GM12878 (cell line): ENCODE results near the gene SPATA32. TPM values are rescaled to one million over a fixed set of nuclear protein-coding genes. Genes with fewer than 3 reads are reported as not detected.

ENCODE experiments used
- ATAC-seq: fragments of 200-7000 bp; cut with Tn5 transposase; 3 replicates; pipeline ENCODE4 v1.9.1; 2020; ENCODE audit warnings: mild to moderate bottlenecking, moderate library complexity
- BruUV-seq: library from RNA; stranded (reverse); fragments of 400-500 nt; replicated peaks from 2 replicates; lab custom pipeline; 2021; lab: Mats Ljungman, UMichigan
- CTCF ChIA-PET: fragments of 300-600 bp; sonication (Branson Sonifier 250); formaldehyde crosslinking; extraction: SDS; loops from one replicate; lab custom pipeline; 2021; ENCODE audit warnings: inconsistent platforms; lab: Yijun Ruan, JAX
- POLR2A ChIA-PET: fragments of 350-600 bp; formaldehyde crosslinking; extraction: SDS; loops from one replicate; lab custom pipeline; 2021; ENCODE audit warnings: inconsistent platforms; lab: Charles Lee
- RAD21 ChIA-PET: fragments of 300-600 bp; sonication (Branson Sonifier 250); formaldehyde crosslinking; loops from one replicate; lab custom pipeline; 2023; ENCODE audit warnings: antibody characterized with exemption; ENCODE audit not compliant: unreplicated experiment; lab: Charles Lee
- SMC1A ChIA-PET: fragments of 300-600 bp; sonication (Branson Sonifier 250); formaldehyde crosslinking; loops from one replicate; lab custom pipeline; 2023; ENCODE audit not compliant: unreplicated experiment, uncharacterized antibody; lab: Charles Lee
- DNase-seq: peaks from one replicate; pipeline ENCODE4 v3.0.0-alpha.2; 2011; ENCODE audit warnings: low read depth, low spot score
- FAIRE-seq: peaks from 3 replicates; lab custom pipeline; 2011; peaks lifted over from hg19 to GRCh38; lab: Jason Lieb, UNC
- H2AFZ ChIP-seq: 2 replicates; pipeline ENCODE4 v1.6.0; 2011; ENCODE audit warnings: low read depth, low read length, control low read depth; ENCODE audit not compliant: control insufficient read depth
- H3K27ac ChIP-seq: 2 replicates; pipeline ENCODE4 v1.5.1; 2011; ENCODE audit warnings: control low read depth; ENCODE audit not compliant: control insufficient read depth, insufficient read depth
- H3K27me3 ChIP-seq, 2 experiments: replicated peaks in 1 of 2; 2 replicates each; pipeline versions ENCODE4 v1.6.0 to v1.6.1; 2011; ENCODE audit warnings: low read length in 1 of 2; ENCODE audit not compliant: control insufficient read depth in 2 of 2, insufficient read depth in 2 of 2
- H3K36me3 ChIP-seq, 2 experiments: 2 replicates each; pipeline ENCODE4 v1.5.1; 2011; ENCODE audit warnings: low read length in 1 of 2; ENCODE audit not compliant: control insufficient read depth in 2 of 2, insufficient read depth in 2 of 2
- H3K4me1 ChIP-seq: 2 replicates; pipeline ENCODE4 v1.6.1; 2011; ENCODE audit warnings: mild to moderate bottlenecking, low read length, moderate library complexity, mixed read lengths; ENCODE audit not compliant: control insufficient read depth, insufficient read depth
- H3K4me2 ChIP-seq: 2 replicates; pipeline ENCODE4 v1.6.0; 2011; ENCODE audit warnings: control low read depth; ENCODE audit not compliant: control insufficient read depth, insufficient read depth
- H3K4me3 ChIP-seq: fragments of 200-600 bp; sonication (generic); 2 replicates; pipeline ENCODE4 v1.5.1; 2016
- H3K79me2 ChIP-seq: 2 replicates; pipeline ENCODE4 v1.6.0; 2011; ENCODE audit warnings: low read length; ENCODE audit not compliant: control insufficient read depth, insufficient read depth
- H3K9ac ChIP-seq: 2 replicates; pipeline ENCODE4 v1.8.0; 2011; ENCODE audit warnings: low read length, control low read depth, mixed read lengths; ENCODE audit not compliant: control insufficient read depth, insufficient read depth
- H3K9me3 ChIP-seq: replicated peaks from 3 replicates; pipeline ENCODE4 v1.5.1; 2011; ENCODE audit warnings: mild to moderate bottlenecking, low read length; ENCODE audit not compliant: control insufficient read depth, insufficient read depth
- H4K20me1 ChIP-seq: 2 replicates; pipeline ENCODE4 v1.6.0; 2011; ENCODE audit not compliant: control insufficient read depth, insufficient read depth
- ATF3 ChIP-seq: IDR thresholded peaks from 2 replicates; pipeline ENCODE4 v1.6.1; 2011; ENCODE audit warnings: low read depth, mild to moderate bottlenecking, low read length, moderate library complexity, borderline replicate concordance; ENCODE audit errors: extremely low read depth
- CEBPZ ChIP-seq: fragments of 150-350 bp; IDR thresholded peaks from 2 replicates; pipeline ENCODE4 v1.6.1; 2016; ENCODE audit warnings: low read depth, low read length
- E2F4 ChIP-seq: IDR thresholded peaks from 2 replicates; pipeline ENCODE4 v1.6.1; 2012; ENCODE audit warnings: low read depth, low read length, improper control_type of control experiment
- ESRRA ChIP-seq: IDR thresholded peaks from 2 replicates; pipeline ENCODE4 v1.6.1; 2012; ENCODE audit warnings: mild to moderate bottlenecking, low read length, improper control_type of control experiment
- IRF4 ChIP-seq: IDR thresholded peaks from 2 replicates; pipeline ENCODE4 v1.6.1; 2011; ENCODE audit warnings: low read depth, low read length
- KDM1A ChIP-seq: fragments of 200-600 bp; sonication (generic); IDR thresholded peaks from 2 replicates; pipeline ENCODE4 v1.6.1; 2016; ENCODE audit warnings: borderline replicate concordance
- MAX ChIP-seq: IDR thresholded peaks from 2 replicates; pipeline ENCODE4 v1.6.1; 2012; ENCODE audit warnings: low read depth, low read length, improper control_type of control experiment
- NFYB ChIP-seq: IDR thresholded peaks from 2 replicates; pipeline ENCODE4 v1.6.1; 2011; ENCODE audit warnings: low read depth, mild to moderate bottlenecking, low read length, improper control_type of control experiment, moderate library complexity; ENCODE audit not compliant: insufficient read depth
- NR2C1 ChIP-seq: fragments of 450-650 bp; IDR thresholded peaks from 2 replicates; pipeline ENCODE4 v1.6.1; 2017; ENCODE audit warnings: antibody characterized with exemption, mild to moderate bottlenecking, moderate library complexity
- NR2F1 ChIP-seq: fragments of 450-650 bp; conservative IDR thresholded peaks from 2 replicates; pipeline ENCODE4 v1.6.1; 2017; ENCODE audit warnings: mild to moderate bottlenecking
- POLR2AphosphoS2 ChIP-seq: IDR thresholded peaks from 2 replicates; pipeline ENCODE4 v1.6.1; 2011; ENCODE audit warnings: low read depth, mild to moderate bottlenecking, low read length, improper control_type of control experiment, moderate library complexity
- POU2F2 ChIP-seq: IDR thresholded peaks from 3 replicates; pipeline ENCODE4 v1.6.1; 2011; ENCODE audit warnings: low read depth, mild to moderate bottlenecking, low read length, borderline replicate concordance
- SP1 ChIP-seq: IDR thresholded peaks from one replicate; pipeline ENCODE4 v1.6.1; 2011; ENCODE audit warnings: low read depth, low read length
- SRF ChIP-seq, 2 experiments: IDR thresholded peaks; 2 replicates each; pipeline ENCODE4 v1.6.1; 2011; ENCODE audit warnings: low read depth in 2 of 2, low read length in 2 of 2, mild to moderate bottlenecking in 1 of 2, moderate library complexity in 1 of 2
- TCF3 ChIP-seq: IDR thresholded peaks from 2 replicates; pipeline ENCODE4 v1.6.1; 2012; ENCODE audit warnings: low read depth, mild to moderate bottlenecking, low read length, borderline replicate concordance; ENCODE audit not compliant: insufficient read depth
- WRNIP1 ChIP-seq: IDR thresholded peaks from 2 replicates; pipeline ENCODE4 v1.6.1; 2011; ENCODE audit warnings: low read depth, low read length, improper control_type of control experiment, borderline replicate concordance
- WGBS: methylation state at CpG from one replicate; pipeline ENCODE4 v1.1.6; 2016; ENCODE audit warnings: low lambda C conversion rate; ENCODE audit not compliant: insufficient replicate concordance, insufficient coverage; ENCODE audit errors: missing lambda C conversion rate; 5-methylcytosine and 5-hydroxymethylcytosine counted together
- in situ Hi-C: fragments of 300-500 bp; cut with MboI; formaldehyde crosslinking; loops from 9 replicates; pipeline ENCODE4 v1.14.3; 2018; ENCODE audit warnings: mixed read lengths
- intact Hi-C: fragments of 100-400 bp; cut with micrococcal nuclease; formaldehyde crosslinking; loops from one replicate; pipeline ENCODE4 v1.14.2; 2022; ENCODE audit not compliant: unreplicated experiment
- polyA plus RNA-seq, 11 experiments: library from polyadenylated mRNA; depleted of rRNA in 4 of 11; unstranded in 6 of 11; stranded (reverse) in 5 of 11; fragments of >200 nt; fragmentation: Nextera tagmentation in 4 of 11; fragmentation: Illumina TruSeq in 1 of 11; extraction: Ambion mirVana in 4 of 11; extraction: Trizol in 1 of 11; gene quantifications; 1 replicate in 1 of 11; 2 replicates in 10 of 11; pipeline versions ENCODE4 v1.2.1 to v1.2.3, GENCODE V29; 2011 to 2016; ENCODE audit warnings: inconsistent platforms in 2 of 11, missing spikeins in 2 of 11, low read depth in 1 of 11
- total RNA-seq, 4 experiments: library from RNA; depleted of rRNA in 3 of 4; stranded (reverse); fragments of >200 nt in 3 of 4; fragmentation: Illumina TruSeq in 1 of 4; extraction: Trizol in 1 of 4; gene quantifications; 2 replicates each; pipeline versions ENCODE4 v1.2.1 to v1.2.3, GENCODE V29; 2013 to 2021

Gene SPATA32
- total and polyA plus RNA-seq, 10 of the 15 experiments (the other 5 are each of a cell fraction or from before 2014, with no cell fraction given) = 0.03 to 0.35 (median 0.11) TPM; not detected in 3

GRCh38 chr17:45225964-45226530, 35.8 kb downstream of the SPATA32 start (continued):
- peak; percentile 76 for TF ChIP-seq SP1
- no peak for TF ChIP-seq NR2C1
- TF ChIP-seq MAX = peak; percentile 81

- intact Hi-C loops = loop anchor here (5.0 kb wide), 1 partner anchor 92 kb away; the partner anchor contains the start of gene MAP3K14
- Histone ChIP-seq H3K79me2 (peaks cover 89% of the 10 kb centered on the region), H3K9me3 (no peaks in the 10 kb centered on the region), H3K9ac (peak overlapping the region; percentile 92), H3K4me3 (peak overlapping the region; percentile 89), H3K36me3 (no peaks in the 10 kb centered on the region), H3K4me1 (peaks cover 70% of the 10 kb centered on the region), H3K27me3 (no peaks in the 10 kb centered on the region), H4K20me1 (no peaks in the 10 kb centered on the region), H3K27ac (peak overlapping the region; percentile 100), H2AFZ (no peak overlapping the region), H3K4me2 (peak overlapping the region; percentile 100)
- ChIA-PET CTCF (interaction anchor here (0.7 to 10.0 kb wide), 10 partner anchors 8 to 91 kb away, joined by 3 to 429 read pairs (median 6); partner anchors contain the start of genes ACBD4, HEXIM2 and MAP3K14), POLR2A (interaction anchor here (0.6 to 11.4 kb wide), 11 partner anchors 10 to 206 kb away, joined by 3 to 140 read pairs (median 5); partner anchors contain the start of genes HEXIM1, HEXIM2 and MAP3K14), RAD21 (interaction anchor here (1.0 to 2.3 kb wide), 13 partner anchors 10 to 160 kb away, joined by 3 to 22 read pairs (median 5); partner anchors contain the start of genes ACBD4, HEXIM1, HEXIM2 and MAP3K14), SMC1A (interaction anchor here (0.8 to 4.6 kb wide), 11 partner anchors 9 to 176 kb away, joined by 3 to 22 read pairs (median 5); partner anchors contain the start of genes ACBD4 and MAP3K14)
- WGBS = 2% methylated on average over 7 of the region's 7 CpGs
- in situ Hi-C loops = no loop called here
- BruUV-seq = no TSS peak
- no peak; the same call in 2 of the 3 replicates for ATAC-seq
- no peak for DNase-seq
- FAIRE-seq = no peak
- no peak for TF ChIP-seq ESRRA
- no peak for TF ChIP-seq IRF4
- no peak for TF ChIP-seq POU2F2
- TF ChIP-seq NR2F1 = no peak
- TF ChIP-seq TCF3 = no peak
- no peak for TF ChIP-seq KDM1A
- no peak for TF ChIP-seq NFYB
- no peak for TF ChIP-seq CEBPZ
- no peak for TF ChIP-seq ATF3
- TF ChIP-seq WRNIP1 = peak; percentile 31; the same call in 1 of the 2 replicates
- TF ChIP-seq SRF (IDR thresholded peaks at IDR 0.05; ENCODE audit: low read depth in 2 of 2, low read length in 2 of 2) = no peak
- peak; percentile 8; the same call in 1 of the 2 replicates for TF ChIP-seq POLR2AphosphoS2
- TF ChIP-seq E2F4 = no peak
These were observed 36.7 kb downstream of the SPATA32 start for GRCh38 chr17:45225051-45225700.
